ENCODE measurements around the gene DYSF.

- TF ChIP-seq EZH2 (IDR thresholded peaks at IDR 0.05) (no peak), POLR2AphosphoS5 (IDR thresholded peaks at IDR 0.05; ENCODE audit: borderline replicate concordance, low read depth, low read length) (no peak)
Observed at GRCh38 chr2:71494523-71495155, 41.3 kb downstream of the DYSF start.

Data from SK-N-MC (cell line).